ENCODE data around the gene EFCAB10. TPM values are rescaled to one million over a fixed set of nuclear protein-coding genes. Genes with fewer than 3 reads are reported as not detected.
"Not testable (repeated sequence)": the region's sequence is repeated elsewhere in the genome, so short reads cannot be mapped to it uniquely, and the experiment has no call there.

EFCAB10 gene
- total and polyA plus RNA-seq, 10 donors: 0.08 to 1.3 TPM; not detected in 8

GRCh38 chr7:105602325-105603305 lies 21.3 kb upstream of the EFCAB10 start:
- Histone ChIP-seq H3K9me3 (no peaks in the 10 kb centered on the region), H3K27ac (no peak overlapping the region), H3K4me3 (no peak overlapping the region), H3K36me3 (peaks cover 0 to 14% (median 0%) of the 10 kb centered on the region in 6 donors), H3K4me1 (no peaks in the 10 kb centered on the region), H3K27me3 (replicated peaks in 1 of 7) (no peaks in the 10 kb centered on the region)
- DNase-seq: no peak
- intact Hi-C loops (cut with DNase I; ENCODE audit: low total_unique reads): no loop called here
- TF ChIP-seq POLR2AphosphoS5 (IDR thresholded peaks at IDR 0.05) (no peak), POLR2A (IDR thresholded peaks at IDR 0.05) (no peak), CTCF (IDR thresholded peaks at IDR 0.05 in 8 of 11, conservative IDR thresholded peaks at IDR 0.05 in 3 of 11) (no peak)
- WGBS, 5 donors: 77 to 89% (median 82%) methylated on average over 19 of the region's 19 CpGs

- no peaks in the 10 kb centered on the region for H3K4me1 ChIP-seq
- DNase-seq: no peak
- H3K27ac ChIP-seq: no peak overlapping the region
- TF ChIP-seq POLR2AphosphoS5 (IDR thresholded peaks at IDR 0.05) (no peak), CTCF (IDR thresholded peaks at IDR 0.05 in 8 of 11, conservative IDR thresholded peaks at IDR 0.05 in 3 of 11) (no peak), POLR2A (IDR thresholded peaks at IDR 0.05) (no peak)
- H3K9me3 ChIP-seq: no peaks in the 10 kb centered on the region
- H3K36me3 ChIP-seq: no peaks in the 10 kb centered on the region
- 83 to 89% (median 85%) methylated on average over 14 of the region's 14 CpGs for WGBS, 5 donors
- H3K4me3 ChIP-seq: no peak overlapping the region
- no peaks in the 10 kb centered on the region for H3K27me3 ChIP-seq (replicated peaks in 1 of 7)
- intact Hi-C loops (cut with DNase I; ENCODE audit: low total_unique reads): no loop called here
These were observed 19.6 kb upstream of the EFCAB10 start for GRCh38 chr7:105600720-105601550.

- DNase-seq: no peak
- no peaks in the 10 kb centered on the region for H3K27me3 ChIP-seq (replicated peaks in 1 of 7)
- H3K9me3 ChIP-seq: no peaks in the 10 kb centered on the region
- H3K4me1 ChIP-seq: no peaks in the 10 kb centered on the region
- TF ChIP-seq POLR2A (IDR thresholded peaks at IDR 0.05) (no peak), POLR2AphosphoS5 (IDR thresholded peaks at IDR 0.05) (no peak), CTCF (IDR thresholded peaks at IDR 0.05 in 8 of 11, conservative IDR thresholded peaks at IDR 0.05 in 3 of 11) (no peak)
- intact Hi-C loops (cut with DNase I; ENCODE audit: low total_unique reads): no loop called here
- no peak overlapping the region for H3K4me3 ChIP-seq
- H3K36me3 ChIP-seq: no peaks in the 10 kb centered on the region
- no peak overlapping the region for H3K27ac ChIP-seq
- WGBS, 5 donors: 67 to 74% (median 69%) methylated on average over 3 of the region's 3 CpGs
These were observed 18.3 kb upstream of the EFCAB10 start for GRCh38 chr7:105599551-105599950.

- H3K9me3 ChIP-seq; H3K27ac ChIP-seq; H3K36me3 ChIP-seq; H3K27me3 ChIP-seq (replicated peaks in 1 of 7); DNase-seq; H3K4me3 ChIP-seq; H3K4me1 ChIP-seq; intact Hi-C loops (cut with DNase I; ENCODE audit: low total_unique reads): not testable (repeated sequence)
- WGBS, 5 donors: 76 to 86% (median 79%) methylated on average over 8 of the region's 8 CpGs
These were observed 17.8 kb upstream of the EFCAB10 start for GRCh38 chr7:105599080-105599479.

Measured in spleen (tissue), 11 donors.